Measurements from ENCODE around the gene CFAP141.
"Not testable (repeated sequence)": the region's sequence is repeated elsewhere in the genome, so short reads cannot be mapped to it uniquely, and the experiment has no call there.

Gene CFAP141

DNA sequence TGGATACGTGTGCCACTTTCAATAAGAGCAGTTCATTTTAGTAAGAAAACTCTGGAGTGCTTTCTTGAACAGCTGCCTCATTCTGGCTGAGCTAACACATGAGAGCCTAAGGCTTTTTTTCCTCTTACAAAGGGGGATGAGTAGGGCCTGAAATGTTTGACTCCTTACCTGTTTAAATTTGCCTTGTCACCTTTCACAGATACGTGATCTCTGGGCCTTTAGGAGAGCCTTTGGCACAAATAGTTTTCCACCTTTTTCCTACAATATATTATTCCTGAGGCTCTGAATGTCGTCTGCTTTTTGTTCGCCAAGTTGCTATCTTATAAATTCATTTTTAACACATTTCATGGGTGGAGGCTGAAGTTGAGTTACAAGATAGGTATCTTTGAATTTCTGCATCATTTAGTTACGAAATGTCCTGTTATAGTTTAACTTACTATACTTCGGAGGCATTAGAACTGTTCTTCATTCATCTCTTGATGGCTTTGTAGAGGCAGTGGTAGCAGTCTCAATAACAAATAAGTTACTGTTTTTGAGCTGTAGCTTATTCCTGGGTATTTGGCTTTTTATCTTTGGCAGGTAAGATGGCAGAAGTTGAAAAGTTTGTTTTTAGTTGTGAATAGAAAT, 31.9 kb upstream of the CFAP141 start:
- H3K9me3 ChIP-seq (ENCODE audit: control insufficient read depth, low read length): no peaks in the 10 kb centered on the region
- no peak overlapping the region for H3K9ac ChIP-seq
- H3K4me1 ChIP-seq: no peaks in the 10 kb centered on the region
- no peak overlapping the region for H3K27ac ChIP-seq
- H3K4me2 ChIP-seq (ENCODE audit: low read length): no peak overlapping the region
- TF ChIP-seq, protein P1, sequence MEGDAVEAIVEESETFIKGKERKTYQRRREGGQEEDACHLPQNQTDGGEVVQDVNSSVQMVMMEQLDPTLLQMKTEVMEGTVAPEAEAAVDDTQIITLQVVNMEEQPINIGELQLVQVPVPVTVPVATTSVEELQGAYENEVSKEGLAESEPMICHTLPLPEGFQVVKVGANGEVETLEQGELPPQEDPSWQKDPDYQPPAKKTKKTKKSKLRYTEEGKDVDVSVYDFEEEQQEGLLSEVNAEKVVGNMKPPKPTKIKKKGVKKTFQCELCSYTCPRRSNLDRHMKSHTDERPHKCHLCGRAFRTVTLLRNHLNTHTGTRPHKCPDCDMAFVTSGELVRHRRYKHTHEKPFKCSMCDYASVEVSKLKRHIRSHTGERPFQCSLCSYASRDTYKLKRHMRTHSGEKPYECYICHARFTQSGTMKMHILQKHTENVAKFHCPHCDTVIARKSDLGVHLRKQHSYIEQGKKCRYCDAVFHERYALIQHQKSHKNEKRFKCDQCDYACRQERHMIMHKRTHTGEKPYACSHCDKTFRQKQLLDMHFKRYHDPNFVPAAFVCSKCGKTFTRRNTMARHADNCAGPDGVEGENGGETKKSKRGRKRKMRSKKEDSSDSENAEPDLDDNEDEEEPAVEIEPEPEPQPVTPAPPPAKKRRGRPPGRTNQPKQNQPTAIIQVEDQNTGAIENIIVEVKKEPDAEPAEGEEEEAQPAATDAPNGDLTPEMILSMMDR (IDR thresholded peaks at IDR 0.05): no peak
- H3K4me3 ChIP-seq (ENCODE audit: low read depth, low read length): no peak overlapping the region
- peaks cover 20% of the 10 kb centered on the region for H3K79me2 ChIP-seq
- no peak overlapping the region for H2AFZ ChIP-seq
- no peaks in the 10 kb centered on the region for H3K27me3 ChIP-seq (ENCODE audit: control insufficient read depth, insufficient read depth, low read length)
- no peaks in the 10 kb centered on the region for H3K36me3 ChIP-seq (ENCODE audit: control insufficient read depth, insufficient read depth, low read length)

GRCh38 chr1:154237435-154237834, 31.3 kb upstream of the CFAP141 start:
- Histone ChIP-seq H3K36me3 (ENCODE audit: control insufficient read depth, insufficient read depth, low read length) (no peaks in the 10 kb centered on the region), H3K79me2 (peaks cover 26% of the 10 kb centered on the region), H3K9ac (no peak overlapping the region), H3K4me3 (ENCODE audit: low read depth, low read length) (no peak overlapping the region), H3K27ac (no peak overlapping the region), H2AFZ (no peak overlapping the region), H3K4me2 (ENCODE audit: low read length) (no peak overlapping the region), H3K27me3 (ENCODE audit: control insufficient read depth, insufficient read depth, low read length) (no peaks in the 10 kb centered on the region), H3K4me1 (no peaks in the 10 kb centered on the region), H3K9me3 (ENCODE audit: control insufficient read depth, low read length) (no peaks in the 10 kb centered on the region)
- TF ChIP-seq, protein P1 (IDR thresholded peaks at IDR 0.05): no peak

DNA sequence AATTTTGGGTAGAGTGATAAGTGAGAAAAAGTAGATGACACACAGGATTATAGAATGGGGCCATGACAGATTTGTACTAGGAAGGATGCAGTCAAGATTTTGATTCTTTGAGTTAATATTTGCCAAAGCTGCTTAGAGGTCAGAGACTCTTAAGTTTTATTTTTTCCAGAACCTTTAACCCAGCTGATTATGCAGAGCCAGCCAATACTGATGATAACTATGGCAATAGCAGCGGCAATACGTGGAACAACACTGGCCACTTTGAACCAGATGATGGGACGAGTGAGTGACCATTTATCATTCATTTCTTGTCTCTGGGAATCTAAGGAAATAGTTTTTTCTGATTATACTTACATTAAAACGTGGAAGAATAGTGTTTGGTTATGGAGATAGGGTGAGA, 30.7 kb upstream of the CFAP141 start:
- H3K4me1 ChIP-seq: no peaks in the 10 kb centered on the region
- no peak overlapping the region for H3K4me3 ChIP-seq (ENCODE audit: low read depth, low read length)
- no peaks in the 10 kb centered on the region for H3K27me3 ChIP-seq (ENCODE audit: control insufficient read depth, insufficient read depth, low read length)
- no peaks in the 10 kb centered on the region for H3K9me3 ChIP-seq (ENCODE audit: control insufficient read depth, low read length)
- H3K79me2 ChIP-seq: peaks cover 26% of the 10 kb centered on the region
- H3K4me2 ChIP-seq (ENCODE audit: low read length): no peak overlapping the region
- H3K36me3 ChIP-seq (ENCODE audit: control insufficient read depth, insufficient read depth, low read length): no peaks in the 10 kb centered on the region
- no peak overlapping the region for H3K27ac ChIP-seq
- TF ChIP-seq, protein P1 (IDR thresholded peaks at IDR 0.05): no peak
- H3K9ac ChIP-seq: no peak overlapping the region
- H2AFZ ChIP-seq: no peak overlapping the region

- H3K4me1 ChIP-seq; H3K4me3 ChIP-seq (ENCODE audit: low read depth, low read length); H3K36me3 ChIP-seq (ENCODE audit: control insufficient read depth, insufficient read depth, low read length); H3K4me2 ChIP-seq (ENCODE audit: low read length); H3K27ac ChIP-seq; H2AFZ ChIP-seq; H3K9ac ChIP-seq; H3K27me3 ChIP-seq (ENCODE audit: control insufficient read depth, insufficient read depth, low read length); H3K9me3 ChIP-seq (ENCODE audit: control insufficient read depth, low read length): not testable (repeated sequence)
- peaks cover 31% of the 10 kb centered on the region for H3K79me2 ChIP-seq
Measured at GRCh38 chr1:154233127-154233526, 27.0 kb upstream of the CFAP141 start.

- not testable (repeated sequence) for H3K36me3 ChIP-seq (ENCODE audit: control insufficient read depth, insufficient read depth, low read length); H2AFZ ChIP-seq; H3K4me1 ChIP-seq; H3K9me3 ChIP-seq (ENCODE audit: control insufficient read depth, low read length); H3K27me3 ChIP-seq (ENCODE audit: control insufficient read depth, insufficient read depth, low read length); H3K27ac ChIP-seq; H3K4me2 ChIP-seq (ENCODE audit: low read length); H3K9ac ChIP-seq; H3K4me3 ChIP-seq (ENCODE audit: low read depth, low read length)
- H3K79me2 ChIP-seq: peaks cover 26% of the 10 kb centered on the region
Measured at GRCh38 chr1:154231112-154231511, 25.0 kb upstream of the CFAP141 start.

DNA sequence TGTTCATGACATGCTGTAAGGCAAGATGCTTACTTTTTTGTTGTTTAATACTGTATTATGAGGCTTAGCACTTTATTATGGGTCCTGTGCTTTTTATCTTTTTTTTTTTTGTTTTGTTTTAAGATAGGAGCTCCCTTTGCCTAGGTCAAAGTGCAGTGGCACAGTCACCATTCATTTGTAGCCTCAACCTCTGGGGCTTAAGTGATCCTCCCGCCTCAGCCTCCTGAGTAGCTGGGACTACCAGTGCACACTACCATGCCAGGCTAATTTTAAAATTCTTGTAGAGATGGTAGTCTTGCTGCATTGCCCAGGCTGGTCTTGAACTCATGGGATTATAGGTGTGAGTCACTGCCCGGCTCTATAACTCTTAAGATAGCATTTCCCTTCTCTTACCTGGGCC, 19.2 kb upstream of the CFAP141 start:
- no peaks in the 10 kb centered on the region for H3K9me3 ChIP-seq (ENCODE audit: control insufficient read depth, low read length)
- no peak overlapping the region for H3K4me2 ChIP-seq (ENCODE audit: low read length)
- peaks cover 4% of the 10 kb centered on the region for H3K4me1 ChIP-seq
- H3K9ac ChIP-seq: no peak overlapping the region
- no peaks in the 10 kb centered on the region for H3K36me3 ChIP-seq (ENCODE audit: control insufficient read depth, insufficient read depth, low read length)
- peaks cover 12% of the 10 kb centered on the region for H3K79me2 ChIP-seq
- no peak overlapping the region for H2AFZ ChIP-seq
- H3K4me3 ChIP-seq (ENCODE audit: low read depth, low read length): no peak overlapping the region
- no peak overlapping the region for H3K27ac ChIP-seq
- no peaks in the 10 kb centered on the region for H3K27me3 ChIP-seq (ENCODE audit: control insufficient read depth, insufficient read depth, low read length)
- TF ChIP-seq, protein P1 (IDR thresholded peaks at IDR 0.05): no peak

Data from parathyroid adenoma (tissue), 2 donors.